Duodenal mucosa (tissue), 2 donors: ENCODE data around the gene DHX30.

Experiments used
- H3K27ac ChIP-seq: one replicate; pipeline ENCODE4 v1.7.0; 2013; ENCODE audit warnings: low read depth, low read length
- H3K27me3 ChIP-seq, 2 donors: one replicate each; pipeline ENCODE4 v1.7.0; 2013; ENCODE audit warnings: low read length in 2 of 2, control low read depth in 1 of 2; ENCODE audit not compliant: insufficient read depth in 2 of 2, control insufficient read depth in 1 of 2
- H3K36me3 ChIP-seq, 2 donors: one replicate each; pipeline ENCODE4 v1.7.0; 2013; ENCODE audit warnings: low read length in 2 of 2, control low read depth in 1 of 2; ENCODE audit not compliant: insufficient read depth in 2 of 2, control insufficient read depth in 1 of 2
- H3K4me1 ChIP-seq, 2 donors: one replicate each; pipeline ENCODE4 v1.7.0; 2013; ENCODE audit warnings: low read length in 2 of 2, control low read depth in 1 of 2; ENCODE audit not compliant: insufficient read depth in 2 of 2, control insufficient read depth in 1 of 2
- H3K4me3 ChIP-seq, 2 donors: one replicate each; pipeline ENCODE4 v1.7.0; 2013; ENCODE audit warnings: low read length in 2 of 2, low read depth in 1 of 2
- H3K9ac ChIP-seq, 2 donors: one replicate each; pipeline ENCODE4 v1.7.0; 2013; ENCODE audit warnings: low read length in 2 of 2, low read depth in 1 of 2
- H3K9me3 ChIP-seq, 2 donors: one replicate each; pipeline ENCODE4 v1.7.0; 2013; ENCODE audit warnings: low read length in 2 of 2, control low read depth in 1 of 2; ENCODE audit not compliant: control insufficient read depth in 1 of 2

DHX30 gene

GRCh38 chr3:47867451-47868044 lies 64.6 kb downstream of the DHX30 start:
- Histone ChIP-seq H3K4me1 (peaks cover 0 to 7% of the 10 kb centered on the region in 2 donors), H3K4me3 (no peak overlapping the region), H3K9me3 (no peaks in the 10 kb centered on the region), H3K27ac (no peak overlapping the region), H3K9ac (no peak overlapping the region), H3K27me3 (no peaks in the 10 kb centered on the region), H3K36me3 (peaks cover 60 to 78% of the 10 kb centered on the region in 2 donors)

DNA sequence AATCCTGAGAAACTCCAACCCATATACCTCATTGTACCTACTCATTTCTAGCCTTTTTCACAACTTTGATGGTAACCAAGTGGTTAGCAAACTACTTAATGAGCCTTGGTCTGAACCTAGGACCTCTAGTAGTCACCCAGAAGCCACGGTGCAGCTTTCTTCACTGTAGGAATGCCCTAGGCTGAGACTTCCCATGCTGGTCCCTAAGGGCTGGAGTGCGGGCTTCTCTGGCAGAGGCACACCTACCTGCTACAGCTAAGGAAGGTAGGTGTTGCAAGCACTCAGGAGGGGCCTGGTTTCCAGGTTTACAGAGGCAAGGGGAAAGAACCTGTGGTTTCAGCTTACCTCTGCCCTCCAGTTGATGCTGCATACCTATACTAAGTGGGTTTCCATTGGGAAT lies 65.4 kb downstream of the DHX30 start:
- peaks cover 65 to 82% of the 10 kb centered on the region in 2 donors for H3K36me3 ChIP-seq

GRCh38 chr3:47870156-47870555 lies 67.2 kb downstream of the DHX30 start:
- peaks cover 64 to 80% of the 10 kb centered on the region in 2 donors for H3K36me3 ChIP-seq
- H3K4me3 ChIP-seq, result no peak overlapping the region
- H3K9ac ChIP-seq, result no peak overlapping the region
- H3K9me3 ChIP-seq, result no peaks in the 10 kb centered on the region
- no peak overlapping the region for H3K27ac ChIP-seq
- no peaks in the 10 kb centered on the region for H3K27me3 ChIP-seq
- H3K4me1 ChIP-seq, result peaks cover 0 to 7% of the 10 kb centered on the region in 2 donors

More for the DNA sequence above, 65.4 kb downstream of the DHX30 start:
- H3K27ac ChIP-seq, result no peak overlapping the region
- no peaks in the 10 kb centered on the region for H3K27me3 ChIP-seq
- H3K9me3 ChIP-seq, result no peaks in the 10 kb centered on the region
- no peak overlapping the region for H3K9ac ChIP-seq
- H3K4me1 ChIP-seq, result peaks cover 0 to 7% of the 10 kb centered on the region in 2 donors
- H3K4me3 ChIP-seq, result no peak overlapping the region

GRCh38 chr3:47870702-47871260 lies 67.8 kb downstream of the DHX30 start:
- H3K36me3 ChIP-seq, result peaks cover 64 to 80% of the 10 kb centered on the region in 2 donors

GRCh38 chr3:47871389-47871788 lies 68.5 kb downstream of the DHX30 start:
- no peak overlapping the region for H3K27ac ChIP-seq
- no peaks in the 10 kb centered on the region for H3K27me3 ChIP-seq
- peaks cover 64 to 80% of the 10 kb centered on the region in 2 donors for H3K36me3 ChIP-seq
- no peaks in the 10 kb centered on the region for H3K9me3 ChIP-seq
- H3K4me3 ChIP-seq, result no peak overlapping the region
- peaks cover 0 to 7% of the 10 kb centered on the region in 2 donors for H3K4me1 ChIP-seq
- no peak overlapping the region for H3K9ac ChIP-seq

More at GRCh38 chr3:47870702-47871260, 67.8 kb downstream of the DHX30 start:
- Histone ChIP-seq H3K27me3 (no peaks in the 10 kb centered on the region), H3K9ac (no peak overlapping the region), H3K4me3 (no peak overlapping the region), H3K4me1 (peaks cover 0 to 7% of the 10 kb centered on the region in 2 donors), H3K27ac (no peak overlapping the region), H3K9me3 (no peaks in the 10 kb centered on the region)

GRCh38 chr3:47872916-47873315 lies 70.0 kb downstream of the DHX30 start:
- Histone ChIP-seq H3K27ac (no peak overlapping the region), H3K36me3 (peaks cover 51 to 72% of the 10 kb centered on the region in 2 donors), H3K4me1 (peaks cover 0 to 7% of the 10 kb centered on the region in 2 donors), H3K9ac (no peak overlapping the region), H3K27me3 (no peaks in the 10 kb centered on the region), H3K4me3 (no peak overlapping the region), H3K9me3 (no peaks in the 10 kb centered on the region)

DNA sequence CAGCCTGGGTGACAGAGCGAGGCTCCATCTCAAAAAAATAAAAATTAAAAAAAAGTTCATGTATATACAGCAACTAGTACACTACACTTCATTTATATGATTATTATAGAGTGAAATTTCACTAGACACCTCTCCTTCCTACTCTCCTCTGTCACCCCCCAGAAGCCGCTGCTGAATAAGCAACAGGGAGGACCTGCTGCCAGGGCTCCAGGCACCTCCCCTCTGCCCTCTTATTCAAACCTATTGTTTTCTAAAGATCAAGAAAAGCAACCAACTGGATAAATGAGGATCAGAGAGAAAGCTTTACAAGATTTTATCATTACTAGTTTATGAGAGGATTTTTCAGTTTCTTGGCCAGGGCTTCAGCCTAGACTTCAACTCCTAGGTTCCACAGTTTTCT lies 71.5 kb downstream of the DHX30 start:
- Histone ChIP-seq H3K27ac (no peak overlapping the region), H3K4me1 (peaks cover 0 to 7% of the 10 kb centered on the region in 2 donors), H3K27me3 (no peaks in the 10 kb centered on the region), H3K9me3 (no peaks in the 10 kb centered on the region), H3K4me3 (no peak overlapping the region), H3K36me3 (peaks cover 38 to 58% of the 10 kb centered on the region in 2 donors), H3K9ac (no peak overlapping the region)

- Histone ChIP-seq H3K9ac (no peak overlapping the region), H3K9me3 (no peaks in the 10 kb centered on the region), H3K27me3 (no peaks in the 10 kb centered on the region), H3K4me1 (peaks cover 0 to 7% of the 10 kb centered on the region in 2 donors), H3K36me3 (peaks cover 34 to 53% of the 10 kb centered on the region in 2 donors), H3K27ac (no peak overlapping the region), H3K4me3 (no peak overlapping the region)
These were observed 72.0 kb downstream of the DHX30 start for GRCh38 chr3:47874913-47875312.

- Histone ChIP-seq H3K27me3 (no peaks in the 10 kb centered on the region), H3K27ac (no peak overlapping the region)
These were observed 74.4 kb downstream of the DHX30 start for GRCh38 chr3:47877290-47877689.

DNA sequence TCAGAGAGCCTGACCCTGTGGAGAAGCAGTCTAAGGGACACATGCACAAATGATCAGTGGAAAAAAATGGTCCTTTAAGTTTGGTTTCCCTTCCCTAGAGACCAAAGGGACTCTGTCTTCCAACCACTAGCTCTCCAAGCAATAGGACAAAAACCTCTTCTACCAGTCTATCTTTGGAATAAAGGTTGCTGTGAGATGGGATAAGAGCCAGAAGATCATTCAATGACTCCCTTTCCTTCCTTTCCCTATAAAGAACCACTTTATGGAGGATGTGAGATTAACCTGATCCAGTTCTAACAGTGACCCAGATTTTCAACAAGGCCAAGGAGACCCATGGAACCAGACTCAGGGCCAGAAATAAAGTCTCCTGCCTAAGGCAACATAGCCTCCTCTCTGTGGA lies 74.8 kb downstream of the DHX30 start:
- Histone ChIP-seq H3K9me3 (no peaks in the 10 kb centered on the region), H3K27ac (no peak overlapping the region), H3K9ac (no peak overlapping the region), H3K27me3 (no peaks in the 10 kb centered on the region), H3K36me3 (peaks cover 18 to 28% of the 10 kb centered on the region in 2 donors), H3K4me3 (no peak overlapping the region), H3K4me1 (no peaks in the 10 kb centered on the region)

More at GRCh38 chr3:47877290-47877689, 74.4 kb downstream of the DHX30 start:
- Histone ChIP-seq H3K9me3 (no peaks in the 10 kb centered on the region), H3K36me3 (peaks cover 18 to 32% of the 10 kb centered on the region in 2 donors), H3K4me1 (no peaks in the 10 kb centered on the region), H3K9ac (no peak overlapping the region), H3K4me3 (no peak overlapping the region)
